ENCODE data around the gene DMD.

- no peak for TF ChIP-seq EP300 (conservative IDR thresholded peaks at IDR 0.05; ENCODE audit: poor library complexity, severe bottlenecking)
- TF ChIP-seq CTCF (IDR thresholded peaks at IDR 0.05; ENCODE audit: poor library complexity, severe bottlenecking): no peak
- TF ChIP-seq MXI1 (conservative IDR thresholded peaks at IDR 0.05; ENCODE audit: poor library complexity, severe bottlenecking): no peak
- TF ChIP-seq REST (IDR thresholded peaks at IDR 0.05; ENCODE audit: borderline replicate concordance): no peak
- no peak for TF ChIP-seq TAF1 (IDR thresholded peaks at IDR 0.05; ENCODE audit: low read depth)
- TF ChIP-seq EZH2 (IDR thresholded peaks at IDR 0.05; ENCODE audit: borderline replicate concordance, insufficient read depth, low read length, poor library complexity, severe bottlenecking): no peak
Observed at GRCh38 chrX:33178690-33179089, 32.7 kb downstream of the DMD start.
